ENCODE measurements around the gene CD1E.
"Not testable (repeated sequence)": the region's sequence is repeated elsewhere in the genome, so short reads cannot be mapped to it uniquely, and the experiment has no call there.

CD1E gene

GRCh38 chr1:158362941-158363340 is 9.2 kb downstream of the CD1E start:
- DNase-seq: no peak

- no peak for DNase-seq
These were observed 13.1 kb downstream of the CD1E start for GRCh38 chr1:158366783-158367182.

GRCh38 chr1:158371188-158371953 is 17.7 kb downstream of the CD1E start:
- no peak for DNase-seq

- not testable (repeated sequence) for DNase-seq
These were observed 20.4 kb downstream of the CD1E start for GRCh38 chr1:158374101-158374500.

- DNase-seq: no peak
These were observed 21.2 kb downstream of the CD1E start for GRCh38 chr1:158374860-158375259.

DNA sequence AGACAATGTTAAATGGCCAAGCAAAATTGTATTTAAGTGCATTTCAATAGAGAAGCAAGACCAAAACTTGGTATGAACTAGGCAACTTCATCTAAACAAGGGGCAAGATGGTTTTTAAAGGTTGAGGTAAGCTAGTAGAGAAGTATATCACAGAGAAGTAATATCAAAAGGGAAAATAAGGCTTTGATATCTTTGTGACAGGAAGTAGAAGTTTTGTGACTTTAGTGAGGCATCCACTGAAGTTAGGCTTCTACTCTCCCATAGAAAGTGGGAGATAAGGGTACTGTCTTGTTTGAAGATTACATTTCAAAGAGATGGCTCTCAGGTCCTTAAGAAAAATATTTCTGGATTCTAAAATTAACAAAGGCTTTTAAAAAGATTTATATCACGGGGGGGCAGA is 36.6 kb downstream of the CD1E start:
- no peak for DNase-seq

- DNase-seq: no peak
These were observed 37.4 kb downstream of the CD1E start for GRCh38 chr1:158391099-158391498.

DNA sequence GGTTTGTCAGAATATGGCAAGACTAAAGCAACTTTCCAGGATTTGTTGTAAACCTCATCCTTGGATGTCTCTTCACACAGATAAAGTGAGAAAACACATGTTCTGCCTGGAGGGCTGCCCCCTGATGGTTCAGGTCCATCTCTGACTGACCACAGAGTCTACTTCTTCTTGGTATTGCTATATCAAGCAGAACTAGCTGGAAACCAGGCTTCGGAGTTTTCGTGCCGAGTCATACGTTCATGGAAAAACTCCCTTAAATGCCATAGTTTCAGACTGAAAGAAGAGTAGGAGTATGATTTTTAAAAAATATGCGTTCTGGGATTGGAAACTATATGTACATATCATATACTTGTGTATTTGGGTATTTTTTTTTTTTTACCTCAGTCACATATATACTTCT is 39.8 kb downstream of the CD1E start:
- DNase-seq: no peak

DNA sequence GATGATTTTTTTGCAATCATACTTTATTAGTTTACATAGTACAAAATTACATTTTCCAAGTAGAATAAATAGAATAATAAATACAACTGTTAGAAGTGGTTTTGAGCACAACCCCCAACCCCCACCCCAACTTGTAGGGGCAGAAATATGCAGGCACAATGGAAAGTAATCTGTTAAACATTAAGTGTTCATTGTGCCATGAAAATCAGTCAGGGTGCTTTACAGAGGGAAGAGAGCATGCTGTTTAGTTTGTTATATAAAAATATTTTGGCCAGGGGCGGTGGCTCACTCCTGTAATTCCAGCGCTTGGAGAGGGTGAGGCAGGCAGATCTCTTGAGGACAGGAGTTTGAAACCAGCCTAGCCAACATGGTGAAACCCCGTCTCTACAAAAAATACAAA is 43.0 kb downstream of the CD1E start:
- DNase-seq: no peak

DNA sequence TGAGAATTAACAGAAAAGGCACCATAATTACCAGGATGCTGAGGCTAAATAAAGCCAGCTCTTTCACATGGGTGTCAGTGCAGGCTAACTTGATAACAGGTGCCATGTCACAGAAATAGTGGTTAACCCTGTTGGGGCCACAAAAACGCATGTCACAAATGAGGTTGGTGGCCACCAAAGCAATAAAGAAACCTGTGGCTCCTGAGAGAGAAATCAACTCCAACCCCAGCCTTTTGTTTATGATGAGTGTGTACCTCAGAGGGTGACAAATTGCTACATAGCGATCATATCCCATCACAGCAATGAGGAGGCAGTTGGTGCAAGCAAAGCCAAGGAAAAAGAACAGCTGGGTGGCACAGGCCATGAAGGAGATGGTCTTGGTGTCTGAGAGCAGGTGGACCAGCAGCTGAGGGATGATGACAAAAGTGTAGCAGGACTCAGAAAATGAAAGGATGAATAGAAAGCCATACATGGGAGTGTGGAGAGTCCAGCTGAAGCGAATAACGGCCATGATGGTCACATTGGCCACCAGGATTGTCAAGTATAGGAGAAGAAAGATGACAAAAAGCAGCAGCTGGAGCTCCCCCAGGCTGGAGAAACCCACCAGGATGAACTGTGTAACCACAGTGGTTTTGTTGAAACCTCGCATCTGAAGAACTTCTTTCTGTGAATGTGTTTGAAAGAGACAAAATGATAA is 45.3 kb downstream of the CD1E start, which contains the start of gene OR10T2:
TSS of gene OR10T2 (minus strand) at position 649 of the 697 bp plus-strand sequence. CDS start at position 649, 0 bp downstream.
- DNase-seq: no peak

DNA sequence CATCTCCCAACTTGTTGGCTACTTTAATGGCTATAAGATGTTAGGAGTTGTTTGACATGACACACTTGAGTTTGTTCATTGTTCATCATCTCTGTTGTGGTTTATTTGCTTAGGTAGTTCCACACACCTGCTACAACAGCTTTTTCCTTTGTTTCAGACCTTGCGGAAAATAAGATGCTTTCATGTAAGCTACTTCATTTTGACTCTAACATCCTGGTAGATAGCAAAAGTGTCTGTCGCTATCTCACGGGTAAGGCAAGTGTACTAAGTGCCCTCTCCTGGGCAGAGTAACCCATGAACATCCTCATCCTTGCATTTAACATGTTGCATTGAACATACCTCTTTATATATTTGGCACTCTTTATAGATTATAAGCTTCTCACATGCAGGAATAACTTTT is 47.2 kb downstream of the CD1E start:
- no peak for DNase-seq

DNA sequence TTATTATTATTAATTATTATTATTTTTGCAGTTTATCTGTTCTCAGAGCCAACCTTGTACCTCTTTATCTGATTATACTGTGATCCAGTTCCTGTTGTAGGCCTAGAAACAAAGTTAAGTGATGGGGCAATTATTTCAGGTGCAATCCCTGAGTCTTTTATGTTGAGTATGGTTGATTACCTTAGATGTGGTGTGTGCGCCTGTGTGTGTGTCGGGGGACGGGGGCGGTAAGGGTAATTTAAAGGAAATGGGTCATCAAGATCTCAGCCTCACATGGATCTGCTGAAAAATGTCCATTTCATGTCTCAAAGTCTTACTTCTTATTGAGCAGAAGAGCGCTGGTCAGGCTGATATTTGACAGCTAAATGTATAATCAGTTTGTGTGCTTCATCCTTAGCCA is 53.4 kb downstream of the CD1E start:
- DNase-seq: no peak

Measured in NCI-H446 treated with DMSO at 0.1 percent for 48 hours (cell line).